ENCODE results near the gene HSPA12A.
"Not testable (repeated sequence)": the region's sequence is repeated elsewhere in the genome, so short reads cannot be mapped to it uniquely, and the experiment has no call there.

The HSPA12A gene

DNA sequence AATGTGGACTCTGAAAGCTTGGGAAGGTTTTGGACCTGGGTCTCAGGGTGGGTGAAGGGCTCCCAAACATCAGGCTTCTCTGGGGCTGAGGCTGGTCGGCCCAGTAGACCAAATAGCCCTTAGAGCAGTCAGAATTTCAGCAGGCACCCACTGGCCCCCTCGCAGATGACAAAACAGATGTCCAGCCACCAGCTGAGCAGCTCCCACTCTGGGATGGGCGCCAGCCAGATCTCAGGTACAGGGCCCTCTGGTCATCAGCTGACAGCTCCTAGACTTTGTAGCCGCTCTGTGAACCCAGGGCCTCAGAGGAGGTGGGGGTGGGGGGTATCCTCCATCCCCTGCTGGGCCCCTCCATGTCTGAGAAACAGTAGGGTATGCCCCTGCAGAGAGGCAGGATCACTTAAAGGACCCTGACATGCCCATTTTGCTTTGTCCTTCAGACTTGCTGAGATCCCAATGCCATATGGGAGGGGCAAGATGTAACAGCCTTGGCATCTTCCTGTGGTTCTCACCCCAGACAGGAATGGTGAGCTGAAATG lies 26.5 kb downstream of the HSPA12A start:
- DNase-seq (ENCODE audit: low spot score) = no peak

GRCh38 chr10:116715341-116715740 lies 27.0 kb downstream of the HSPA12A start:
- DNase-seq (ENCODE audit: low spot score) = no peak

DNA sequence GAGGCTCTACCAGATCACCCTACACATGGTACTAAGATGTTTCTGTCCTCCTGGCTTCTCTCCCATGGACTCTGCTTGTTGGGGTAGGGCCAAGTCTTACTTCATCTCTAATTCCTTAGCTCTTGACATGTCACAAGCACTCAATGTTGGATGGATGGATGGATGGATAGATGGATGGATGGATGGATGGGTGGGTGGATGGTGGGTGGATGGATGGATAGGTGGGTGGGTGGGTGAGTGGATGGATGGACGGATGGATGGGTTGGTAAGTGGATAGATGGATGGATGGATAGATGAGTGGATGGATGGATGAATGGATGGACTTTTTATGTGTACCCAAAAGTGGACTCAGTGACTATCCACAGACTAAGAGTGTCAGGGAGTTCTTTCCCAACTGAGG lies 28.5 kb downstream of the HSPA12A start:
- no peak for DNase-seq (ENCODE audit: low spot score)

- no peak for DNase-seq (ENCODE audit: low spot score)
These were observed 29.3 kb downstream of the HSPA12A start for GRCh38 chr10:116712989-116713543.

DNA sequence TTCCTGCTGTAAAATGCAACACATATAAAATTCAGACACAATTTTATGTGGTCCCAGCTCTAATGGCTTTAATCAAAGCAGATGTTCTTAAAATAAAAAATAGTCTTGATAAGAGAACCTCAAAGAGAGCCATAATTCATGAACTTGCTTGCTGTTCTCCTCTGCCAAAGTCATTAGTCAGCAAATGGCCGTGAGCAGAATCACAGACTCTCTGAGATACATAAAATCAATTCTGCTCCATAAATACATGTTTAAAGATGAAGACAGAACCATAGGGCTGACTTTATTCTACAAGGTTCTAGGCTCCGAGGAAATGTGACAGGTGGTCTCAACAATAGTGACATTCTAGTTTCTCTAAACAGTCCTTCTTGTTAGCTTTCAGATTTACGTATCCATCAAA lies 29.8 kb downstream of the HSPA12A start:
- DNase-seq (ENCODE audit: low spot score) = no peak

DNA sequence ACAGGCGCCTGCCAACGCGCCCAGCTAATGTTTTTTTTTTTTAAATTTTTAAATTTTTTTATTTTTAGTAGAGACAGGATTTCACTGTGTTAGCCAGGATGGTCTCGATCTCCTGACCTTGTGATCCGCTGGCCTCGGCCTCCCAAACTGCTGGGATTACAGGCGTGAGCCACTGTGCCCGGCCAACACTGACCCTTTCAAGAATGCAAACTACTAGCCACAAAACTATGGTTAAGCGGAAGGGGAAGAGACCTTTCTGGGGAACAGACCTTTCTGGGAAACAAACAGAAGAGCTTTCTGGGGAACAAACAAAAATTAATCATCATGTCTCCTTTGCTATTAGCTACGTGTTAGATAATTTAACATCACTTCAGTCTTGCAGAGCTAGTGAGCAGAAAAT lies 30.6 kb downstream of the HSPA12A start:
- DNase-seq (ENCODE audit: low spot score) = not testable (repeated sequence)

- no peak for DNase-seq (ENCODE audit: low spot score)
These were observed 32.3 kb downstream of the HSPA12A start for GRCh38 chr10:116710076-116710475.

DNA sequence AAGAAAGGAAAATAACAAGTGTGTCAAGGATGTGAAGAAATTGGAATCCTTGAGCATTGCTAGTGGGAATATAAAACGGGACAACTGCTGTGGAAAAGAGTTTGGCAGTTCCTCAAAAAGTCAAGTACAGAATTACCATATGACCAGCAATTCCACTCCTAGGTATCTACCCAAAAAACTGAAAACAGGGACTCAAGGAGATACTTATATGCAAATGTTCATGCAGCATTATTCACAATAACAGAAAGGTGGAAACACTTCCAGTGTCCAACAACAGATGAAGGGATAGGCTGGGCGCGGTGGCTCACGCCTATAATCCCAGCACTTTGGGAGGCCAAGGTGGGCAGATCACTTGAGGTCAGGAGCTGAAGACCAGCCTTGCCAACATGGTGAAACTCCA lies 33.5 kb downstream of the HSPA12A start:
- DNase-seq (ENCODE audit: low spot score) = no peak

GRCh38 chr10:116708391-116708821 lies 34.0 kb downstream of the HSPA12A start:
- DNase-seq (ENCODE audit: low spot score) = no peak

DNA sequence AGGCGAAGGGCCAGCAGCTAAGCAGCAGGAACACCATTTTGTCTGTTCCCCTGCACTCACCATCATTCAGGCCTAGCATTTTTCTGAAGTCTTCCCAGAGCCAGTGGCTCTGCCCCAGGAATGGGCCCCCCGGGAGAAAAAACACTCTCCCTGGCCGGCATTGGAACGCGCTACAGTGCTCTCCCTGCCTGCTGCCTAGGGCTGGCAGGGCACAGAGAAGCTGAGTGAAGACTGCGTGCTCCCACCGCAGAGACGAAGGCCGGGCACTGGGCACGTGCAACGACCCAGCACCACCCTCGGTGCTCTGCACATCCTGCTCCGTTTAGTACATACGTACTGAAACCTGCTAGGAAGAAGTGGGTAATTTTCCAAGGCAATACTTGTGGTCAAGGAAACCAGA lies 34.4 kb downstream of the HSPA12A start:
- DNase-seq (ENCODE audit: low spot score) = no peak

GRCh38 chr10:116706281-116706680 lies 36.1 kb downstream of the HSPA12A start:
- DNase-seq (ENCODE audit: low spot score) = no peak

DNA sequence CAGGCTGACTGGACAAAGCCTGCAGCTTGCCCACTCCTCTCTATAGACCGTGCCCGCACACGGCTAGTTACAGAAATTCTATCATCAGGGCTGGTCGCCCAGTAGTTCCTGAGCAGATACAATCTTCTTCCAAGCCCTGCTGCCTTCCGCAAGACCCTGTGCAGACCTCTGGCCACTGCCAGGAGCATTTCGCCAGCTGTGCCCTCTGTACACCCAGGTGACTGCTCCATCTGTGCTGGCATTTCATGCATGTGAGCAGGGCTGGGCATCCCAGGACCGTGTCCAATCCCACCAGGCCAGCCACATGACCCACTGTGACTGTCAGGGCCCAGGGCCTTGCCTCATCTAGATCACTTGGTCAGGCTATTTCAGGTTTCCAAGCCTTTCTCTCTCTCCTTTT lies 36.9 kb downstream of the HSPA12A start:
- DNase-seq (ENCODE audit: low spot score) = no peak

GRCh38 chr10:116704926-116705325 lies 37.4 kb downstream of the HSPA12A start:
- no peak for DNase-seq (ENCODE audit: low spot score)

GRCh38 chr10:116702165-116702564 lies 40.2 kb downstream of the HSPA12A start:
- DNase-seq (ENCODE audit: low spot score) = no peak

DNA sequence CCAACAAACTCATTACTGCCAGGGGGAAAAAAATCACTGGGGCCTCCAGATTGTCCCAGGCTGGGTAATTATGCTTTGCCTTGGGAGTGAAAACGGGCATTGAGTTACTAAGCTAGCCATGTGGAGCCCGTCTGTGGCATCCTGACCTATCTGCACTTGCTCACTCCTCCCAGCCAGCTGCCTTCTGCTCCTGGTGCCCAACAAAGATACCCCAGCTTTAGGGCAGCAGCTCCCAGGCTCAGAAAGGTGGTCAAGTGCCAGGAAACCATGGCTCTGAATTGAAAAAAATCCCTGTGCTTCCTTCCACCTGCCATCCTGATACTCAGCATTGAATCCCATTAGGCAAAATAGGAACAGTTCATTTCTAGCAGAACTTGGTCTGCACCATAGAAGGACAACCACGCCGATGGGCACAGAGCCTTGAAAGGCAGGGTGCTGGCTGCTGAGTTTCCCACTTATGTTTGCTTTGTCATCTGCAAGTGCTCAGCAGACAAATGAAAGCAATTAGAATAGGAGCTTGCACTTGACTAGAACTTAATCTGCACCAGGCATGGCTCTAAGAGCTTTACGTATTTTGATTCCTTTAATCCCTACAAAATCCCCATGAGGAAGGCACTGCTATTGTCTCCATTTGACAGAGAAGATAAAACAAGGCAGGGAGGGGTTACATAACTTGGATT lies 42.8 kb downstream of the HSPA12A start:
- DNase-seq (ENCODE audit: low spot score) = no peak

GRCh38 chr10:116699049-116699448 lies 43.3 kb downstream of the HSPA12A start:
- DNase-seq (ENCODE audit: low spot score) = no peak

DNA sequence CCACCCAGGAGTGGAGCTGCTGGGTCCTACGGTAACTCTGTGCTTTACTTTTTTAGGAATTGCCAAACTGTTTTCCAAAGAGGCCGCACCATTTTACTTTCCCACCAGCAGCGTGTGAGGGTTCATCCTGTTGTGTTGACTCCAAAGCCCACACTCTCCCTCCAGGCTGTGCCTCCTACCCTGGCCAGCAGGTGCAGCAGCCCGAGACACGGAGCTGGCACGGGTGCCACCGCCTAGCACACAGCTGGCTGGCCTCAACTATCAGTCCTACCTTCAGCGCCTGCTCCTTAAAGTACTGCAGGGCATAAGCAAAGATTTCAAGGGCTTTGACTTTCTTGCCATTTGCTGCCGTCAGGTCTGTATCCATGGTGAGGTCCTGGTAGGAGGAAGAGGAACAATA lies 44.0 kb downstream of the HSPA12A start:
- DNase-seq (ENCODE audit: low spot score) = no peak

- DNase-seq (ENCODE audit: low spot score) = peak; percentile 29
These were observed 44.5 kb downstream of the HSPA12A start for GRCh38 chr10:116697816-116698215.

- DNase-seq (ENCODE audit: low spot score) = no peak
These were observed 45.4 kb downstream of the HSPA12A start for GRCh38 chr10:116696919-116697318.

DNA sequence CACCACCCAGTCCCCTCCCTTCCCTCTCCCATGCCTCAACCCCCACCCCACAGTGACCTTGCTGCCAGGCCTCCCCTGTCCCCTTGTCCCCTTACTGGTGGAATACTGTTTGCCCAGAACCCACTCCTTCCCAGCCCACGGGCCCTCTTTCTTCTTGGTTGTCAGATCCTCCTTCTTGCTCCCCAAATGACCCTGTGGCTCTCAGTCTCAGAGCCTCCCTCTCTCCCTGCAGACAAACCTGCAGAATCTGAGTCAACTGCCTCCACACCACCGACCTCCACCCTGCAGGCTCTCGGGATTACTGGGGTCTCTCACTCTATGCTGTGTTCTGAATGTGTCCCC lies 47.5 kb downstream of the HSPA12A start:
- no peak for DNase-seq (ENCODE audit: low spot score)

DNA sequence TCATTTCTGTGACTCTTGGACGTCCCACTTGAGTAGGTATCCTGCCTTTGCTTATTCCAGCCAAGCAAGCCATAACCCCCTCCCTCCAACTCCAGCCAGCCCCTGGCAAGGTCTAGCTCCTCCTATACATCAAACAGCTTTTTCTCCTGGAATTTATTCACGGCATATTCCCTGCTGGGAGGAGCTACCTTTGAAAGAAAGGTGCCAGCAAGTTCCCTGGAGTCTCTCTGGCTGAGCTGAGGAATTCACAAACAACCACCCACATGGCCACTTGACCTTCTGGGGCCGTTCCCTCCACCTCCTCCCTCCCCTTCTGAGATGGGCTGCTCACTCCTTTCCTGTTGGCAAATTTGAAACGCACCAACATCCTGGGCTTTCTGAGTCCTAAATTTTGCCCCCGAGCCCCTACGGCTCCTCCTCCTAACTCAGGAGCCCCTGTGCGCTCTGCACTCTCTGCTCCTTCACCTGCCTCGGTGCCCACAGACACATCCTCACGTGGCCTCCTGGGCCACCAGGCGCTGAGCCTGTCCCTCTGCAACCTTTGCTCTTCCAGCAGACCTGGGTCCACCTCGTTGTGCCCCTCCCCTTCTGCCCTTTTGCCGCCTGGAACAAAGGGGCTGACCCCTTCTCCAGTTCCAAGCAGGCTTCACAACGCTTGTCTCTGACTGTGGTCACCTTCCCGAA lies 48.0 kb downstream of the HSPA12A start:
- DNase-seq (ENCODE audit: low spot score) = no peak

- DNase-seq (ENCODE audit: low spot score) = no peak
These were observed 50.1 kb downstream of the HSPA12A start for GRCh38 chr10:116692225-116692624.

- no peak for DNase-seq (ENCODE audit: low spot score)
These were observed 50.7 kb downstream of the HSPA12A start for GRCh38 chr10:116691635-116692034.
